ENCODE data around the gene IFIH1. TPM values are rescaled to one million over a fixed set of nuclear protein-coding genes. Genes with fewer than 3 reads are reported as not detected.

Gene IFIH1
- polyA plus RNA-seq, 1 of the 3 experiments (the other 2 are of a cell fraction) = 1.0 TPM

GRCh38 chr2:162317058-162317742 is 1.3 kb downstream of the IFIH1 start:
- CTCF ChIA-PET = interaction anchor here (1.1 kb wide), 1 partner anchor 125 kb away, joined by 3 read pairs; no protein-coding TSS in a partner anchor
- POLR2A ChIA-PET = no interaction called here
- no peak for TF ChIP-seq FOXM1 (IDR thresholded peaks at IDR 0.05; ENCODE audit: low read depth)
- TF ChIP-seq RXRA (IDR thresholded peaks at IDR 0.05; ENCODE audit: borderline replicate concordance, low read depth) = no peak
- TF ChIP-seq ELF1 (IDR thresholded peaks at IDR 0.05) = no peak
- no peak for TF ChIP-seq SMC3 (IDR thresholded peaks at IDR 0.05; ENCODE audit: low read depth, low read length)
- TF ChIP-seq EZH2phosphoT487 (IDR thresholded peaks at IDR 0.05; ENCODE audit: borderline replicate concordance, low read depth) = no peak
- TF ChIP-seq REST (IDR thresholded peaks at IDR 0.05; ENCODE audit: low read depth, low read length) = no peak
- no peak for TF ChIP-seq NFIC (IDR thresholded peaks at IDR 0.05; ENCODE audit: borderline replicate concordance)
- no peak for TF ChIP-seq ZBTB33 (IDR thresholded peaks at IDR 0.05; ENCODE audit: borderline replicate concordance, low read depth)
- TF ChIP-seq RFX5 (IDR thresholded peaks at IDR 0.05; ENCODE audit: low read length) = no peak
- no peak for TF ChIP-seq RCOR1 (IDR thresholded peaks at IDR 0.05; ENCODE audit: low read length)
- no peak for TF ChIP-seq NRF1 (IDR thresholded peaks at IDR 0.05; ENCODE audit: low read depth, low read length)
- TF ChIP-seq SIN3A (IDR thresholded peaks at IDR 0.05; ENCODE audit: borderline replicate concordance, low read depth, low read length) = no peak
- TF ChIP-seq POLR2AphosphoS5 (IDR thresholded peaks at IDR 0.05; ENCODE audit: low read depth, low read length) = no peak
- TF ChIP-seq, protein P1, sequence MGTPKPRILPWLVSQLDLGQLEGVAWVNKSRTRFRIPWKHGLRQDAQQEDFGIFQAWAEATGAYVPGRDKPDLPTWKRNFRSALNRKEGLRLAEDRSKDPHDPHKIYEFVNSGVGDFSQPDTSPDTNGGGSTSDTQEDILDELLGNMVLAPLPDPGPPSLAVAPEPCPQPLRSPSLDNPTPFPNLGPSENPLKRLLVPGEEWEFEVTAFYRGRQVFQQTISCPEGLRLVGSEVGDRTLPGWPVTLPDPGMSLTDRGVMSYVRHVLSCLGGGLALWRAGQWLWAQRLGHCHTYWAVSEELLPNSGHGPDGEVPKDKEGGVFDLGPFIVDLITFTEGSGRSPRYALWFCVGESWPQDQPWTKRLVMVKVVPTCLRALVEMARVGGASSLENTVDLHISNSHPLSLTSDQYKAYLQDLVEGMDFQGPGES (IDR thresholded peaks at IDR 0.05; ENCODE audit: low read depth, low read length) = no peak
- Histone ChIP-seq H3K79me2 (ENCODE audit: insufficient read depth) (no peaks in the 10 kb centered on the region), H3K9me3 (no peaks in the 10 kb centered on the region), H3K36me3 (replicated peaks in 1 of 2; ENCODE audit: control insufficient read depth in 1 of 2, insufficient read depth in 2 of 2, low read length in 1 of 2) (no peaks in the 10 kb centered on the region), H3K4me3 (ENCODE audit: low read depth in 2 of 2, low read length in 1 of 2) (peak overlapping the region in 1 of 2 experiments; percentile 86; a peak in 2 of 4 replicates), H3K27me3 (ENCODE audit: insufficient read depth) (no peaks in the 10 kb centered on the region), H2AFZ (ENCODE audit: low read depth) (peak overlapping the region; percentile 98), H3K9ac (no peak overlapping the region), H3K4me1 (ENCODE audit: control insufficient read depth in 1 of 2, insufficient read depth in 2 of 2, low read depth in 1 of 2, low read length in 1 of 2) (peaks cover 5 to 9% of the 10 kb centered on the region in 2 experiments; a peak in 2 of 4 replicates), H3F3A (replicated peaks; ENCODE audit: insufficient read depth) (peaks cover 3% of the 10 kb centered on the region), H4K20me1 (ENCODE audit: insufficient read depth) (no peaks in the 10 kb centered on the region), H3K27ac (ENCODE audit: low read depth in 2 of 2, low read length in 1 of 2) (no peak overlapping the region), H3K4me2 (peak overlapping the region; percentile 79), H3K9me2 (no peaks in the 10 kb centered on the region)
- WGBS (ENCODE audit: low lambda C conversion rate) = 90% methylated on average over 3 of the region's 3 CpGs
- DNase-seq = no peak

All from SK-N-SH (cell line).